Fibroblast of lung (primary cell): ENCODE results near the gene NYAP1.

Experiments
- CTCF ChIP-seq, 2 donors: IDR thresholded peaks in 1 of 2; conservative IDR thresholded peaks in 1 of 2; 1 replicate in 1 of 2; 2 replicates in 1 of 2; pipeline ENCODE4 v1.5.1; 2011 to 2012; ENCODE audit warnings: low read length in 2 of 2, control low read depth in 1 of 2, inconsistent platforms in 1 of 2, low read depth in 1 of 2, mild to moderate bottlenecking in 1 of 2
- EZH2 ChIP-seq: IDR thresholded peaks from 2 replicates; pipeline ENCODE4 v1.5.1; 2012; ENCODE audit warnings: low read length, control low read depth, mild to moderate bottlenecking; ENCODE audit errors: missing control alignments

GRCh38 chr7:100469227-100470044 lies 14.3 kb upstream of the NYAP1 start:
- TF ChIP-seq CTCF (conservative IDR thresholded peaks at IDR 0.05 in 1 of 2, IDR thresholded peaks at IDR 0.05 in 1 of 2; ENCODE audit: low read depth in 1 of 2, low read length in 2 of 2): peak; percentile 85 to 95
- no peak for TF ChIP-seq EZH2
